Uterus (tissue), 4 donors: ENCODE data around the gene ASF1A. TPM values are rescaled to one million over a fixed set of nuclear protein-coding genes. Genes with fewer than 3 reads are reported as not detected.
A peak's percentile ranks its signal among the peaks of the same experiment; 100 is the strongest.

Source experiments
- DNase-seq, 2 donors: peaks; one replicate each; pipeline ENCODE4 v3.0.0-alpha.2; 2019 to 2020
- H3K27ac ChIP-seq, 2 donors: fragments of 200-600 bp; sonication (generic); 1 replicate in 1 of 2; 2 replicates in 1 of 2; pipeline ENCODE4 v1.5.1; 2016 to 2018
- H3K27me3 ChIP-seq, 2 donors: fragments of 200-600 bp; sonication (generic); one replicate each; pipeline ENCODE4 v1.5.1; 2018 to 2019; ENCODE audit warnings: control low read depth in 1 of 2
- H3K36me3 ChIP-seq, 2 donors: fragments of 200-600 bp; sonication (generic); one replicate each; pipeline ENCODE4 v1.5.1; 2019; ENCODE audit warnings: control low read depth in 1 of 2
- H3K4me1 ChIP-seq, 2 donors: fragments of 200-600 bp; sonication (generic); one replicate each; pipeline ENCODE4 v1.5.1; 2018 to 2019; ENCODE audit warnings: control low read depth in 1 of 2
- H3K4me3 ChIP-seq, 2 donors: fragments of 200-600 bp; sonication (generic); 1 replicate in 1 of 2; 2 replicates in 1 of 2; pipeline ENCODE4 v1.5.1; 2018 to 2019; ENCODE audit warnings: mild to moderate bottlenecking in 1 of 2
- H3K9me3 ChIP-seq, 2 donors: fragments of 200-600 bp; sonication (generic); one replicate each; pipeline ENCODE4 v1.5.1; 2019; ENCODE audit warnings: control low read depth in 1 of 2
- CTCF ChIP-seq, 4 experiments: fragments of 200-600 bp in 2 of 4; fragments of 450-650 bp in 2 of 4; sonication (generic) in 2 of 4; IDR thresholded peaks; one replicate each; pipeline ENCODE4 v1.5.1; 2016 to 2019; ENCODE audit warnings: antibody characterized with exemption in 4 of 4, mild to moderate bottlenecking in 2 of 4, moderate library complexity in 1 of 4
- POLR2A ChIP-seq, 2 donors: fragments of 450-650 bp; IDR thresholded peaks; one replicate each; pipeline ENCODE4 v1.6.1; 2016; ENCODE audit warnings: antibody characterized with exemption in 2 of 2, mild to moderate bottlenecking in 1 of 2, moderate library complexity in 1 of 2
- intact Hi-C: fragments of 100-400 bp; cut with DNase I; formaldehyde crosslinking; loops from one replicate; pipeline ENCODE4 v1.15.1; 2023; ENCODE audit warnings: low total_unique reads
- total RNA-seq, 4 donors: library from RNA; depleted of rRNA in 3 of 4; stranded (reverse); fragments of >200 nt in 3 of 4; gene quantifications; one replicate each; pipeline versions ENCODE4 v1.1.0 to v1.2.4, GENCODE V29; 2014 to 2023
- donor health status: DM: yes; HTN: yes; CAD: no.

Gene ASF1A
- 10 to 100 TPM in 3 of 4 donors, 1 to 10 TPM in 1; 2.8 to 47.0 (median 15.5) TPM for total RNA-seq

- no peaks in the 10 kb centered on the region for H3K4me1 ChIP-seq
- H3K9me3 ChIP-seq = no peaks in the 10 kb centered on the region
- peak; percentile 97 for DNase-seq
- no peaks in the 10 kb centered on the region for H3K27me3 ChIP-seq
- TF ChIP-seq CTCF (IDR thresholded peaks at IDR 0.05) = peak; percentile 44 to 71 (median 66)
- peak; percentile 67 to 80 for TF ChIP-seq POLR2A (IDR thresholded peaks at IDR 0.05)
- intact Hi-C loops = no loop called here
- peak within 1 kb of the TSS; percentile 93 to 96 for H3K27ac ChIP-seq
- H3K36me3 ChIP-seq = no peaks in the 10 kb centered on the region
- peak within 1 kb of the TSS; percentile 63 to 79 for H3K4me3 ChIP-seq
Observed at GRCh38 chr6:118893807-118894424, at the start of gene ASF1A. TSS of gene ASF1A (plus strand) at chr6:118894152. CDS start at chr6:118894414, 262 bp downstream.

GRCh38 chr6:118844915-118845314, 49.0 kb upstream of the ASF1A start:
- H3K27ac ChIP-seq = no peak overlapping the region
- H3K27me3 ChIP-seq = no peaks in the 10 kb centered on the region
- H3K9me3 ChIP-seq = no peaks in the 10 kb centered on the region
- H3K4me1 ChIP-seq = no peaks in the 10 kb centered on the region
- no peak overlapping the region for H3K4me3 ChIP-seq
- intact Hi-C loops = no loop called here
- DNase-seq = no peak
- no peak for TF ChIP-seq POLR2A (IDR thresholded peaks at IDR 0.05)
- TF ChIP-seq CTCF (IDR thresholded peaks at IDR 0.05) = no peak
- H3K36me3 ChIP-seq = no peaks in the 10 kb centered on the region

- Histone ChIP-seq H3K4me1 (no peaks in the 10 kb centered on the region), H3K9me3 (no peaks in the 10 kb centered on the region), H3K36me3 (no peaks in the 10 kb centered on the region), H3K27ac (no peak overlapping the region), H3K4me3 (no peak overlapping the region), H3K27me3 (no peaks in the 10 kb centered on the region)
- TF ChIP-seq POLR2A (IDR thresholded peaks at IDR 0.05) = no peak
- no peak for TF ChIP-seq CTCF (IDR thresholded peaks at IDR 0.05)
- intact Hi-C loops = no loop called here
- no peak for DNase-seq
Observed at GRCh38 chr6:118853408-118853807, 40.5 kb upstream of the ASF1A start.

GRCh38 chr6:118856301-118856700, 37.7 kb upstream of the ASF1A start:
- intact Hi-C loops = no loop called here
- DNase-seq = no peak
- no peak for TF ChIP-seq POLR2A (IDR thresholded peaks at IDR 0.05)
- TF ChIP-seq CTCF (IDR thresholded peaks at IDR 0.05) = no peak

GRCh38 chr6:118859517-118860064, 34.4 kb upstream of the ASF1A start:
- Histone ChIP-seq H3K27ac (no peak overlapping the region), H3K36me3 (no peaks in the 10 kb centered on the region), H3K27me3 (no peaks in the 10 kb centered on the region), H3K4me1 (no peaks in the 10 kb centered on the region), H3K4me3 (no peak overlapping the region), H3K9me3 (no peaks in the 10 kb centered on the region)
- no peak for DNase-seq
- no peak for TF ChIP-seq POLR2A (IDR thresholded peaks at IDR 0.05)
- no peak for TF ChIP-seq CTCF (IDR thresholded peaks at IDR 0.05)
- intact Hi-C loops = no loop called here

More at GRCh38 chr6:118856301-118856700, 37.7 kb upstream of the ASF1A start:
- Histone ChIP-seq H3K4me3 (no peak overlapping the region), H3K27ac (no peak overlapping the region), H3K4me1 (no peaks in the 10 kb centered on the region), H3K9me3 (no peaks in the 10 kb centered on the region), H3K36me3 (no peaks in the 10 kb centered on the region), H3K27me3 (no peaks in the 10 kb centered on the region)
